GM12892 (cell line): Measurements from ENCODE around the gene WDR7.

Experiments
- DNase-seq: peaks from one replicate; pipeline ENCODE4 v3.0.0; 2011; ENCODE audit not compliant: insufficient read length
- FAIRE-seq: peaks from 2 replicates; lab custom pipeline; 2011; peaks lifted over from hg19 to GRCh38; lab: Jason Lieb, UNC
- POLR2A ChIP-seq: IDR thresholded peaks from 2 replicates; pipeline ENCODE4 v1.6.1; 2011; ENCODE audit warnings: low read depth, low read length, control low read depth
- POLR2AphosphoS5 ChIP-seq: IDR thresholded peaks from 2 replicates; pipeline ENCODE4 v1.6.1; 2011; ENCODE audit warnings: low read depth, low read length, control low read depth
- TAF1 ChIP-seq: IDR thresholded peaks from 2 replicates; pipeline ENCODE4 v1.6.1; 2011; ENCODE audit warnings: low read depth, mild to moderate bottlenecking, control low read depth, low read length, borderline replicate concordance

Gene WDR7

GRCh38 chr18:56775701-56776100 lies 124.5 kb downstream of the WDR7 start:
- FAIRE-seq (no peak), DNase-seq (no peak)
- TF ChIP-seq TAF1 (no peak), POLR2AphosphoS5 (no peak), POLR2A (no peak)

GRCh38 chr18:56787390-56787789 lies 136.2 kb downstream of the WDR7 start:
- TF ChIP-seq TAF1 (no peak), POLR2A (no peak), POLR2AphosphoS5 (no peak)
- FAIRE-seq (no peak), DNase-seq (no peak)

- no peak for DNase-seq
- no peak for TF ChIP-seq POLR2A
- no peak for TF ChIP-seq POLR2AphosphoS5
- no peak for TF ChIP-seq TAF1
- no peak for FAIRE-seq
Observed at GRCh38 chr18:56789004-56789888, 138.1 kb downstream of the WDR7 start.

- TF ChIP-seq POLR2AphosphoS5, result no peak
- TF ChIP-seq TAF1, result no peak
- TF ChIP-seq POLR2A, result no peak
- FAIRE-seq (no peak), DNase-seq (no peak)
Observed at GRCh38 chr18:56789889-56790180, 138.7 kb downstream of the WDR7 start.

GRCh38 chr18:56795381-56795780 lies 144.2 kb downstream of the WDR7 start:
- no peak for TF ChIP-seq TAF1
- DNase-seq, result no peak
- FAIRE-seq, result no peak

GRCh38 chr18:56799756-56800155 lies 148.6 kb downstream of the WDR7 start:
- FAIRE-seq (peak; percentile 17), DNase-seq (no peak)

GRCh38 chr18:56803051-56803450 lies 151.9 kb downstream of the WDR7 start:
- no peak for TF ChIP-seq POLR2AphosphoS5
- TF ChIP-seq POLR2A, result no peak
- no peak for TF ChIP-seq TAF1
- DNase-seq (no peak), FAIRE-seq (no peak)

More at GRCh38 chr18:56799756-56800155, 148.6 kb downstream of the WDR7 start:
- TF ChIP-seq POLR2AphosphoS5, result no peak
- no peak for TF ChIP-seq TAF1
- TF ChIP-seq POLR2A, result no peak

GRCh38 chr18:56804395-56804794 lies 153.2 kb downstream of the WDR7 start:
- DNase-seq, result no peak
- FAIRE-seq, result peak; percentile 24
- TF ChIP-seq TAF1 (no peak), POLR2A (no peak), POLR2AphosphoS5 (no peak)

- DNase-seq (no peak), FAIRE-seq (peak; percentile 81)
- TF ChIP-seq TAF1, result no peak
- no peak for TF ChIP-seq POLR2A
- TF ChIP-seq POLR2AphosphoS5, result no peak
Observed at GRCh38 chr18:56807901-56808300, 156.7 kb downstream of the WDR7 start.

GRCh38 chr18:56812674-56813073 lies 161.5 kb downstream of the WDR7 start:
- DNase-seq (no peak), FAIRE-seq (no peak)
- TF ChIP-seq POLR2AphosphoS5 (no peak), POLR2A (no peak), TAF1 (no peak)

- no peak for TF ChIP-seq TAF1
- TF ChIP-seq POLR2AphosphoS5, result no peak
- TF ChIP-seq POLR2A, result no peak
- DNase-seq, result no peak
- no peak for FAIRE-seq
Observed at GRCh38 chr18:56815926-56816325, 164.8 kb downstream of the WDR7 start.

- DNase-seq (no peak), FAIRE-seq (no peak)
- TF ChIP-seq TAF1, result no peak
- TF ChIP-seq POLR2AphosphoS5, result no peak
- no peak for TF ChIP-seq POLR2A
Observed at GRCh38 chr18:56823986-56824565, 172.9 kb downstream of the WDR7 start.

- FAIRE-seq (no peak), DNase-seq (no peak)
- TF ChIP-seq TAF1 (no peak), POLR2A (no peak), POLR2AphosphoS5 (no peak)
Observed at GRCh38 chr18:56825321-56825720, 174.2 kb downstream of the WDR7 start.

GRCh38 chr18:56825878-56826277 lies 174.7 kb downstream of the WDR7 start:
- FAIRE-seq, result no peak
- DNase-seq, result no peak
- no peak for TF ChIP-seq POLR2A
- TF ChIP-seq TAF1, result no peak
- TF ChIP-seq POLR2AphosphoS5, result no peak
